HG02840 (cell line): ENCODE results near the gene WT1.

Source experiments
- ATAC-seq: cut with Tn5 transposase; IDR thresholded peaks from one replicate; pipeline ENCODE4 v1.9.1; 2021; ENCODE audit warnings: mild to moderate bottlenecking, moderate library complexity, moderate number of reproducible peaks; ENCODE audit not compliant: unreplicated experiment, low FRiP score

Gene WT1

GRCh38 chr11:32438866-32439489, 3.6 kb upstream of the WT1 start:
- no peak for ATAC-seq

- no peak for ATAC-seq
These were observed 3.1 kb upstream of the WT1 start for GRCh38 chr11:32438346-32438865.

GRCh38 chr11:32437495-32438345, 2.4 kb upstream of the WT1 start:
- no peak for ATAC-seq

- ATAC-seq, result no peak
These were observed 1.6 kb upstream of the WT1 start for GRCh38 chr11:32436751-32437494.

GRCh38 chr11:32435942-32436750, 807 bp upstream of the WT1 start:
- no peak for ATAC-seq

GRCh38 chr11:32435152-32435480, 223 bp downstream of the WT1 start:
- no peak for ATAC-seq

- ATAC-seq, result no peak
These were observed 785 bp downstream of the WT1 start for GRCh38 chr11:32434356-32435151.

- no peak for ATAC-seq
These were observed 1.4 kb downstream of the WT1 start for GRCh38 chr11:32433914-32434355.

GRCh38 chr11:32433101-32433913, 2.0 kb downstream of the WT1 start:
- ATAC-seq, result no peak

- no peak for ATAC-seq
These were observed 2.8 kb downstream of the WT1 start for GRCh38 chr11:32432565-32432964.

GRCh38 chr11:32430568-32431381, 4.6 kb downstream of the WT1 start:
- ATAC-seq, result no peak

GRCh38 chr11:32429477-32429876, 5.9 kb downstream of the WT1 start:
- no peak for ATAC-seq

- no peak for ATAC-seq
These were observed 6.6 kb downstream of the WT1 start for GRCh38 chr11:32428665-32429303.

GRCh38 chr11:32427935-32428664, 7.2 kb downstream of the WT1 start:
- no peak for ATAC-seq

- ATAC-seq, result no peak
These were observed 7.8 kb downstream of the WT1 start for GRCh38 chr11:32427616-32427934.

- ATAC-seq, result no peak
These were observed 8.3 kb downstream of the WT1 start for GRCh38 chr11:32426819-32427615.
